Activated CD4-positive, alpha-beta T cell treated with anti-CD3 and anti-CD28 coated beads, Interleukin-2, amount 10 ng/mL, durations not matched to agents 24 days and 14 days (primary cell): ENCODE measurements around the gene KCNIP3. TPM values are rescaled to one million over a fixed set of nuclear protein-coding genes. Genes with fewer than 3 reads are reported as not detected.
"Not testable (repeated sequence)": the region's sequence is repeated elsewhere in the genome, so short reads cannot be mapped to it uniquely, and the experiment has no call there.

Experiments used
- DNase-seq: peaks from one replicate; pipeline ENCODE4 v3.0.0; 2022
- H3K27ac Mint-ChIP-seq: one replicate; pipeline ENCODE4 v1.8.0; 2022; ENCODE audit warnings: mild to moderate bottlenecking, mixed read lengths
- H3K27me3 Mint-ChIP-seq: one replicate; pipeline ENCODE4 v1.8.0; 2022; ENCODE audit warnings: mixed read lengths
- H3K36me3 Mint-ChIP-seq: one replicate; pipeline ENCODE4 v1.8.0; 2022; ENCODE audit warnings: low read depth, mild to moderate bottlenecking, mixed read lengths
- H3K4me1 Mint-ChIP-seq: one replicate; pipeline ENCODE4 v1.8.0; 2021; ENCODE audit warnings: mixed read lengths
- H3K4me3 Mint-ChIP-seq: one replicate; pipeline ENCODE4 v1.8.0; 2022; ENCODE audit warnings: mild to moderate bottlenecking, moderate library complexity, mixed read lengths
- H3K9me3 Mint-ChIP-seq: one replicate; pipeline ENCODE4 v1.8.0; 2021; ENCODE audit warnings: mixed read lengths
- intact Hi-C: fragments of 100-400 bp; cut with micrococcal nuclease; formaldehyde crosslinking; loops from one replicate; pipeline ENCODE4 v1.15.1; 2023
- total RNA-seq: library from RNA; stranded (reverse); gene quantifications from 2 replicates; pipeline ENCODE4 v1.2.3, GENCODE V29; 2022

KCNIP3 gene
- 0.28 TPM in 1 of 2 replicates, not detected in the other for total RNA-seq

- Mint-ChIP-seq H3K4me3 (no peak within 1 kb of the TSS), H3K27me3 (peaks cover 6% of the 10 kb centered on the region), H3K27ac (no peak within 1 kb of the TSS), H3K9me3 (no peaks in the 10 kb centered on the region), H3K36me3 (no peaks in the 10 kb centered on the region), H3K4me1 (no peaks in the 10 kb centered on the region)
- DNase-seq, result no peak
- intact Hi-C loops, result no loop called here
Measured at GRCh38 chr2:95296880-95297487, at the start of gene KCNIP3. Gene KCNIP3 (plus strand): TSS chr2:95297347. CDS start chr2:95297439, 92 bp downstream.

- Mint-ChIP-seq H3K27ac (no peak overlapping the region), H3K4me3 (no peak overlapping the region), H3K9me3 (peaks cover 16% of the 10 kb centered on the region), H3K36me3 (no peaks in the 10 kb centered on the region), H3K4me1 (no peaks in the 10 kb centered on the region), H3K27me3 (no peaks in the 10 kb centered on the region)
- intact Hi-C loops, result no loop called here
- DNase-seq, result no peak
Measured at GRCh38 chr2:95258271-95258670, 38.9 kb upstream of the KCNIP3 start.

GRCh38 chr2:95260028-95261023 lies 36.8 kb upstream of the KCNIP3 start:
- Mint-ChIP-seq H3K4me3 (no peak overlapping the region), H3K4me1 (no peaks in the 10 kb centered on the region), H3K36me3 (no peaks in the 10 kb centered on the region), H3K27ac (no peak overlapping the region), H3K27me3 (no peaks in the 10 kb centered on the region), H3K9me3 (peaks cover 16% of the 10 kb centered on the region)
- DNase-seq, result no peak
- intact Hi-C loops, result no loop called here

- Mint-ChIP-seq H3K4me3 (no peak overlapping the region), H3K27ac (no peak overlapping the region), H3K9me3 (peaks cover 12% of the 10 kb centered on the region), H3K27me3 (no peaks in the 10 kb centered on the region), H3K36me3 (no peaks in the 10 kb centered on the region), H3K4me1 (no peaks in the 10 kb centered on the region)
- DNase-seq, result no peak
- intact Hi-C loops, result no loop called here
Measured at GRCh38 chr2:95261602-95262001, 35.5 kb upstream of the KCNIP3 start.

GRCh38 chr2:95262896-95263542 lies 34.1 kb upstream of the KCNIP3 start:
- intact Hi-C loops, result no loop called here
- H3K9me3 Mint-ChIP-seq, result peaks cover 10% of the 10 kb centered on the region
- no peaks in the 10 kb centered on the region for H3K4me1 Mint-ChIP-seq
- no peak overlapping the region for H3K4me3 Mint-ChIP-seq
- H3K27ac Mint-ChIP-seq, result no peak overlapping the region
- no peaks in the 10 kb centered on the region for H3K36me3 Mint-ChIP-seq
- no peaks in the 10 kb centered on the region for H3K27me3 Mint-ChIP-seq
- DNase-seq, result no peak

- Mint-ChIP-seq H3K4me1 (no peaks in the 10 kb centered on the region), H3K4me3 (no peak overlapping the region), H3K27me3 (no peaks in the 10 kb centered on the region), H3K27ac (no peak overlapping the region), H3K36me3 (no peaks in the 10 kb centered on the region), H3K9me3 (peaks cover 4% of the 10 kb centered on the region)
- intact Hi-C loops, result no loop called here
- no peak for DNase-seq
Measured at GRCh38 chr2:95264624-95265023, 32.5 kb upstream of the KCNIP3 start.

- Mint-ChIP-seq H3K36me3 (no peaks in the 10 kb centered on the region), H3K9me3 (peaks cover 3% of the 10 kb centered on the region), H3K27ac (no peak overlapping the region), H3K27me3 (no peaks in the 10 kb centered on the region), H3K4me1 (no peaks in the 10 kb centered on the region), H3K4me3 (no peak overlapping the region)
- DNase-seq, result no peak
- intact Hi-C loops, result no loop called here
Measured at GRCh38 chr2:95265182-95265581, 32.0 kb upstream of the KCNIP3 start.

GRCh38 chr2:95266781-95267430 lies 30.2 kb upstream of the KCNIP3 start:
- Mint-ChIP-seq H3K4me1 (no peaks in the 10 kb centered on the region), H3K9me3 (no peaks in the 10 kb centered on the region), H3K27ac (no peak overlapping the region), H3K36me3 (no peaks in the 10 kb centered on the region), H3K27me3 (no peaks in the 10 kb centered on the region), H3K4me3 (no peak overlapping the region)
- intact Hi-C loops, result no loop called here
- no peak for DNase-seq

DNA sequence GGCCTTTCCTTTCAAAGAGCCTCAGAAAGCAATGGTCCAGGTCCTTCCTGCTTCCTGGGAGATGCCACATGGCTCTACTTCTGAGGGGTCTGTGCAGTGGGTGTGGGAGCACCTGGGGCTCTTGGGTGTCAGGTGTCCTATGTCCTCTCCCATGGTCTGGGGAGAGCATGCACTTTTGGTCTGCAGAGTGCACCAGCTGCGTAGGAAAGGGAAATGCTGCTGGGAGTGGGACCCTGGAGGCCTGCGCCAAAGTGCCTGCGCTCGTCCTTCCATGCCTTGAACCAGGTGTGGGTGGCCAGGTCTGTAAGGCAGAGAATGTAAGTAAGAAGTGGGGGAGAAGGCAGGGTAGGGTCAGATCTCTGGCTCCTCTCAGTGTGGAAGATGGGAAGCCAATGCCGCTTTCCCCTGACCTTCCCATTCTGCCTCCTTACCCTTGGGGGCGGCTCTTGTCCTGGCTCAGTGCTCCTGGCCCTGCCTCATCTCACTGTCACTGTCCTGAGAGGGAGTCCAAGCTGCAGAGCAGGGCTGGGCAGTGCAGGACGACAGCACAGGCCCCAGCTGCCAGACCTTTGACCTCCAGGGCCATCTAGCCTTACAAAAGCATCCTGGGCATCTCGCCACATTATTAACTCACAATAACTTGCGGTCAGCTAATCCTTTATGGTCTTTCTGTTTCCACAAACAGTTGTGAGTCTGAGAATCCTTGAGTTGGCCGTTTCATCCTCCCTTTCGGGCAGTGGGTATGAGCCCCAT lies 29.5 kb upstream of the KCNIP3 start:
- H3K4me1 Mint-ChIP-seq, result no peaks in the 10 kb centered on the region
- H3K9me3 Mint-ChIP-seq, result no peaks in the 10 kb centered on the region
- H3K36me3 Mint-ChIP-seq, result no peaks in the 10 kb centered on the region
- no peak overlapping the region for H3K27ac Mint-ChIP-seq
- DNase-seq, result no peak
- no peak overlapping the region for H3K4me3 Mint-ChIP-seq
- no peaks in the 10 kb centered on the region for H3K27me3 Mint-ChIP-seq
- intact Hi-C loops, result no loop called here

DNA sequence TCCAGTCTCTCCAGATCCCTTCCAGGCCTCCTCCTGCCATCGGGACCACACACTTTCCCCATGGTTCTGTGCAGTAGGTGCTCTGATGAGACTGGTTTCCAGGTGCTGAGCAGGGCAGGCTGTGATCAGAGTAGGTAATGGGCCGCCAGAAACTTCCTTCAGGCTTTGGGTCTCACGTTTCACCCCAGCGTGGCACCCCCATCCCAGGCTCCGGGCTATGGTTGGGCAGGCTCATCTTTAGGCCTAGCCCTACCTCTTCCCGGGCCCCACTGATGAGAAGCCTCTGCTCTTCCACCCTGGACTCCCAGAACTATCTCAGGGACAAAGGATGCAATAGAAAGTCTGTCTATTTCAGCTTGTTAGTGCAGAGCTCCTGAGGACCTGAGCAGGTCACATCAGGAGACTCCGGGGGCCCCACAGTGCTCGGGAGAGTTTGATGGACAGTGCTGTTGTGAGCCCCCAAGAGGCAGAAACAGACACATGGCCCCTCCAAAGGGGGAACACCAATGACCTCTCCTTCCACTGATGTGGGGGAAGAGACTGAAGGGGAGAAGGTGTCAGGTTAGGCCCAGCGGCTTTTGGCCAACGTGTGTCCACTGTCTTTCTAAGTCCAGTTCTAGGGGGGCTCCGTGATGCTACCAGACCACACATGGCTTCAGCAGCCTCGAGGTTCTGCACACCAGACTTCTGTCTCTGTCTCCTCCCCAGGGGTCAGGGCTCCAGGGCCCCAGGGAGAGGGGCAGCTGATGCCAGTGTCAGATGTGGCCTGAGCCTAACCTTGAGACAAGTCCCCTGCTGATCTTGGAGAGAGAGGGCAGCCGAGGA lies 28.7 kb upstream of the KCNIP3 start:
- H3K4me3 Mint-ChIP-seq, result no peak overlapping the region
- no peak for DNase-seq
- no peaks in the 10 kb centered on the region for H3K27me3 Mint-ChIP-seq
- H3K36me3 Mint-ChIP-seq, result no peaks in the 10 kb centered on the region
- H3K9me3 Mint-ChIP-seq, result no peaks in the 10 kb centered on the region
- intact Hi-C loops, result no loop called here
- no peak overlapping the region for H3K27ac Mint-ChIP-seq
- H3K4me1 Mint-ChIP-seq, result no peaks in the 10 kb centered on the region

DNA sequence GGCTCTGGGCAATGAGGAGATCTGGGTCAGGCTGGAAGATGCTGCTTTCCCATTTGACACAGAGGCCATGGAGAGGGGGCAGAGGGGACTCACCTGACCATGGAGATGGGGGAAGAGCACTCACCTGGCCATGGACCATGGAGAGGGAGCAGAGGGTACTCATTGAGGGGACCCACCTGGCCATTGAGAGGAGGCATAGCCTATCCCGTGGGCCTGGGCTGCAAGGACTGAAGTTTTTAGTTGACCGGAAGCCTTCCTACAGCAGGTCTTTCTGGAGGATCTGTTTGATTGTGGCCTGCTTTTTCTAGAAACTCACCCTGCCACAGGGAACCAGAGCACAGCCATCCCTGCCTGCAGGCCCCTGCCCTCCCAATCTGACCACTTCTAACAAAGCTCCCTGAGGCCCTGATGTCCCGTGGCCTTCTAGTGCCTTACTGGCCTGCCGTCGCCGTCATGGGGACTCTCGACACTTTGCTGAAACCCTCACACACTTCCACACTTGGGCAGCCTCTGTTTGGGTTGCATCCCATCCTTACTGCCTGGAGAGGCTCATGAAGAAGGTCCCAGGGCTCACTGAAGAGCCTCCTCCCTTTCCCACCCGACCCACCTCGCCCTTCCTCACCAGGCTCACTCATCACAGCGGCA lies 28.0 kb upstream of the KCNIP3 start:
- Mint-ChIP-seq H3K27ac (no peak overlapping the region), H3K4me1 (no peaks in the 10 kb centered on the region), H3K4me3 (no peak overlapping the region), H3K9me3 (no peaks in the 10 kb centered on the region), H3K27me3 (no peaks in the 10 kb centered on the region), H3K36me3 (no peaks in the 10 kb centered on the region)
- intact Hi-C loops, result no loop called here
- DNase-seq, result no peak

GRCh38 chr2:95269745-95270144 lies 27.4 kb upstream of the KCNIP3 start:
- intact Hi-C loops, H3K4me1 Mint-ChIP-seq, H3K27ac Mint-ChIP-seq, DNase-seq, H3K36me3 Mint-ChIP-seq, H3K4me3 Mint-ChIP-seq, H3K27me3 Mint-ChIP-seq, H3K9me3 Mint-ChIP-seq: not testable (repeated sequence)
